Thoracic aorta (tissue), 2 donors: Measurements from ENCODE around the gene XPNPEP3. TPM values are rescaled to one million over a fixed set of nuclear protein-coding genes. Genes with fewer than 3 reads are reported as not detected.

ENCODE experiments used
- ATAC-seq: fragments of 150-250 bp; one replicate; pipeline ENCODE4 v1.8.0; 2017; ENCODE audit warnings: low read depth; ENCODE audit not compliant: insufficient number of reproducible peaks, low FRiP score
- DNase-seq: peaks from one replicate; pipeline ENCODE4 v3.0.0-alpha.2; 2020; ENCODE audit warnings: low spot score
- H3K27ac ChIP-seq, 2 donors: fragments of 200-600 bp; sonication (generic); 1 replicate in 1 of 2; 2 replicates in 1 of 2; pipeline ENCODE4 v1.5.1; 2016; ENCODE audit warnings: mild to moderate bottlenecking in 2 of 2, moderate library complexity in 2 of 2
- H3K27me3 ChIP-seq: fragments of 200-600 bp; sonication (generic); replicated peaks from 2 replicates; pipeline ENCODE4 v1.6.0; 2016; ENCODE audit warnings: mild to moderate bottlenecking; ENCODE audit not compliant: insufficient read depth
- H3K36me3 ChIP-seq: fragments of 200-600 bp; sonication (generic); one replicate; pipeline ENCODE4 v1.5.1; 2016
- H3K4me1 ChIP-seq, 2 donors: fragments of 200-600 bp; sonication (generic); 1 replicate in 1 of 2; 2 replicates in 1 of 2; pipeline versions ENCODE4 v1.5.1 to v1.6.0; 2016; ENCODE audit warnings: low read depth in 2 of 2, mild to moderate bottlenecking in 1 of 2; ENCODE audit not compliant: control insufficient read depth in 1 of 2
- H3K4me3 ChIP-seq: fragments of 200-600 bp; sonication (generic); 2 replicates; pipeline ENCODE4 v1.5.1; 2016; ENCODE audit warnings: mild to moderate bottlenecking
- H3K9me3 ChIP-seq: fragments of 200-600 bp; sonication (generic); 2 replicates; pipeline ENCODE4 v1.5.1; 2016
- total RNA-seq, 2 donors: library from RNA; depleted of rRNA; stranded (reverse); fragments of >200 nt; gene quantifications; one replicate each; pipeline versions ENCODE4 v1.1.0 to v1.2.3, GENCODE V29; 2016
- TF ChIP-seq, protein P1 (sequence below): fragments of 200-600 bp; sonication (generic); IDR thresholded peaks from one replicate; pipeline ENCODE4 v1.5.1; 2019; ENCODE audit warnings: antibody characterized with exemption

XPNPEP3 gene
- total RNA-seq, 2 donors from 2014 or later, result 5.6 to 9.9 TPM

DNA sequence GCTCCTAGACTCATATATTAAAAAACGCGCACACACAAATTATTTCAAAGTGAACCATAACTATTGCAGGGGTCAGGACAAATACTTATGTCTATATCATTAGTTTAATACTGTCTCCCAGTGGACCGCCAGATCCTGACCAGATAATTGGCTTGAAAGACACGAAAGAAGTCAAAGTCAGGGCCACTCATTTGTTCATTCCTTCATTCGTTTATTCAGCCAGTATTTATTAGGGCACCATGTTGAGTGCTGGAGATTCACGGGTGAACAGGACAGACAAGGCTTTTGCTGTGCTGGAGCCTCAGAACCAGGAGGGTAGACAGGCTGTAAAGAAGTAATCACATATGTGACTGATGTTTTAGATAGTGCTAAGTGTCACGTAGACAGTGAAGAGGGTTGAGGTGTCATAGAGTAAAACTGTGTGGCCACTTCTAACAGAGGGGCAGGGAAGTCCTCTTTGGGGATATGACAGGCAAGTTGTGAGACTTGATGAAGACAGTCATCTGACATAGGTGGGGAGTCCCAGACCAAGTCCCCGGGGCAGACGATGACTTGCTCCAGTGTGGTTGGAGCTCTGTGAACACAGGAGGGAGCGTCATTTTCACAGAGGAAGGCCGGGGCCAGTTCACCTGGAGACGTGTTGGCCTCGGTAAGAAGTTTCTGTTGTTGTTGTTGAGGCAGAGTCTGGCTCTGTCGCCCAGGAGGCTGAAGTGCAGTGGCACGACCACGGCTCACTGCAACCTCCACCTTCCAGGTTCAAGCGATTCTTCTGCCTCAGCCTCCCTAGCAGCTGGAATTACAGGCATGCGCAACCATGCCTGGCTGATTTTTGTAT, 120.1 kb downstream of the XPNPEP3 start:
- TF ChIP-seq, protein P1, sequence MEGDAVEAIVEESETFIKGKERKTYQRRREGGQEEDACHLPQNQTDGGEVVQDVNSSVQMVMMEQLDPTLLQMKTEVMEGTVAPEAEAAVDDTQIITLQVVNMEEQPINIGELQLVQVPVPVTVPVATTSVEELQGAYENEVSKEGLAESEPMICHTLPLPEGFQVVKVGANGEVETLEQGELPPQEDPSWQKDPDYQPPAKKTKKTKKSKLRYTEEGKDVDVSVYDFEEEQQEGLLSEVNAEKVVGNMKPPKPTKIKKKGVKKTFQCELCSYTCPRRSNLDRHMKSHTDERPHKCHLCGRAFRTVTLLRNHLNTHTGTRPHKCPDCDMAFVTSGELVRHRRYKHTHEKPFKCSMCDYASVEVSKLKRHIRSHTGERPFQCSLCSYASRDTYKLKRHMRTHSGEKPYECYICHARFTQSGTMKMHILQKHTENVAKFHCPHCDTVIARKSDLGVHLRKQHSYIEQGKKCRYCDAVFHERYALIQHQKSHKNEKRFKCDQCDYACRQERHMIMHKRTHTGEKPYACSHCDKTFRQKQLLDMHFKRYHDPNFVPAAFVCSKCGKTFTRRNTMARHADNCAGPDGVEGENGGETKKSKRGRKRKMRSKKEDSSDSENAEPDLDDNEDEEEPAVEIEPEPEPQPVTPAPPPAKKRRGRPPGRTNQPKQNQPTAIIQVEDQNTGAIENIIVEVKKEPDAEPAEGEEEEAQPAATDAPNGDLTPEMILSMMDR, result no peak
- no peaks in the 10 kb centered on the region for H3K36me3 ChIP-seq
- no peak for DNase-seq

DNA sequence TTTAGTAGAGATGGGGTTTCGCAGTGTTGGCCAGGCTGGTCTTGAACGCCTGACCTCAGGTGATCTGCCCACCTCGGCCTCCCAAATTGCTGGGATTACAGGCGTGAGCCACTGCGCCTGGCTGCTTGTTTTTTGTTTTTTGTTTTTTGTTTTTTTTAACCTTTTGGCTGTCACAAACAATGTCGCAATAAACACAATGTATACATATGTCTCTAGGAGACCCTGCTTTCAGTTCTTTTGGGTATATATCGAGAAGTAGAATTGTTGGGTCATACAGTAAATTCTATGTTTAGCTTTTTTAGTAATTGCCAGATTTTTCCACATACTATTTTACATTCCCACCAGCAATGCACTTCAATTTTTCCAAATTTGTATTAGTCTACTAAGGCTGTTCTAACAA, 122.2 kb downstream of the XPNPEP3 start:
- no peak for ATAC-seq
- no peak for DNase-seq
- TF ChIP-seq, protein P1, result no peak

More for the DNA sequence above, 120.1 kb downstream of the XPNPEP3 start:
- Histone ChIP-seq H3K9me3 (no peaks in the 10 kb centered on the region), H3K27ac (no peak overlapping the region), H3K27me3 (no peaks in the 10 kb centered on the region), H3K4me1 (no peaks in the 10 kb centered on the region), H3K4me3 (no peak overlapping the region)
- no peak for ATAC-seq

DNA sequence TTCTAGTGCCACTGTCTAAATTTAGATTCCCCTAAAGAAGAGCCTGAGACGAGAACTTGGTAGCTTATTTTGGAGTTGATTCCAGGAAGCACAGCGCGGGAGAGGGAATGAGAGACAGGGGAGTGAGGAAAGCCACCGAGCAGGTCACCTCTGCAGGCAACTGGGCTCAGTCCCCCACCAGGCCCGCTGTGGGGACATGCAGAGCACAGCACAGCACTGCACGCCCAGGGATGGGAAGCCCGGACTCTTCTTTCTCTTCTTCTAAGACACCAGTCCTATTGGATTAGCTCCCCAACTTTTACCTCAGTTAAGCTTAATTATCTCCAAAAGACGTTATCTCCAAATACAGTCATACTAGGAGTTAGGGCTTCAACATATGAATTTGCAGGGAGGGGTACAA, 122.9 kb downstream of the XPNPEP3 start:
- no peak for ATAC-seq
- DNase-seq, result no peak
- H3K4me1 ChIP-seq, result no peaks in the 10 kb centered on the region
- TF ChIP-seq, protein P1, result no peak
- H3K9me3 ChIP-seq, result no peaks in the 10 kb centered on the region
- H3K36me3 ChIP-seq, result no peaks in the 10 kb centered on the region
- H3K4me3 ChIP-seq, result no peak overlapping the region
- no peak overlapping the region for H3K27ac ChIP-seq
- no peaks in the 10 kb centered on the region for H3K27me3 ChIP-seq

More for the DNA sequence above, 122.2 kb downstream of the XPNPEP3 start:
- Histone ChIP-seq H3K36me3 (no peaks in the 10 kb centered on the region), H3K27me3 (no peaks in the 10 kb centered on the region), H3K9me3 (no peaks in the 10 kb centered on the region), H3K4me3 (no peak overlapping the region), H3K27ac (no peak overlapping the region), H3K4me1 (no peaks in the 10 kb centered on the region)

Other genes with a start within 250 kb of the XPNPEP3 start
- gene MRTFA, start 220.4 kb upstream of the XPNPEP3 start, total RNA-seq, result 100 to 1,000 TPM in 1 of 2 donors, 10 to 100 TPM in 1; 71.8 to 129 TPM
- gene MCHR1, start 177.7 kb upstream of the XPNPEP3 start, total RNA-seq, result under 1 TPM in 1 of 2 donors, not detected in 1; 0.41 TPM
- 10 to 100 TPM; 14.4 to 17.9 TPM for gene SLC25A17, start 37.8 kb upstream of the XPNPEP3 start, total RNA-seq
- gene ST13, start 509 bp upstream of the XPNPEP3 start, total RNA-seq, result 100 to 1,000 TPM; 105 to 107 TPM
- not detected for gene DNAJB7, start 5.0 kb downstream of the XPNPEP3 start, total RNA-seq
- gene RBX1, start 94.2 kb downstream of the XPNPEP3 start, total RNA-seq, result 10 to 100 TPM; 31.8 to 32.7 TPM
- 100 to 1,000 TPM in 1 of 2 donors, 10 to 100 TPM in 1; 59.0 to 114 TPM for gene EP300, start 235.4 kb downstream of the XPNPEP3 start, total RNA-seq